K562 (cell line): Measurements from ENCODE around the gene POGLUT2. TPM values are rescaled to one million over a fixed set of nuclear protein-coding genes. Genes with fewer than 3 reads are reported as not detected.

ENCODE experiments used
- CUX1 ChIP-seq: fragments of 200-800 bp; sonication (Bioruptor generic); IDR thresholded peaks from 2 replicates; pipeline ENCODE4 v1.6.1; 2016; ENCODE audit warnings: missing genetic modification characterization, missing compliant biosample characterization
- E2F8 ChIP-seq: fragments of 450-650 bp; IDR thresholded peaks from 2 replicates; pipeline ENCODE4 v1.7.1; 2018; ENCODE audit warnings: mild to moderate bottlenecking, low read depth; ENCODE audit not compliant: partially characterized antibody
- EP400 ChIP-seq: fragments of 450-650 bp; IDR thresholded peaks from 2 replicates; pipeline ENCODE4 v1.6.1; 2017; ENCODE audit warnings: antibody characterized with exemption, mild to moderate bottlenecking, moderate library complexity
- GABPB1 ChIP-seq: sonication (generic); formaldehyde crosslinking; IDR thresholded peaks from 2 replicates; pipeline ENCODE4 v1.8.0; 2022; ENCODE audit warnings: mild to moderate bottlenecking, missing genetic modification reagents
- MCM2 ChIP-seq: fragments of 450-650 bp; IDR thresholded peaks from 2 replicates; pipeline ENCODE4 v1.6.1; 2017; ENCODE audit warnings: low read depth, mild to moderate bottlenecking
- MTA1 ChIP-seq: fragments of 450-650 bp; IDR thresholded peaks from 2 replicates; pipeline ENCODE4 v1.6.1; 2017; ENCODE audit warnings: borderline replicate concordance
- MTA3 ChIP-seq: fragments of 450-650 bp; formaldehyde crosslinking; IDR thresholded peaks from 2 replicates; pipeline ENCODE4 v1.6.1; 2017; ENCODE audit warnings: mild to moderate bottlenecking, borderline replicate concordance
- NELFE ChIP-seq: IDR thresholded peaks from 2 replicates; pipeline ENCODE4 v1.6.1; 2011; ENCODE audit warnings: mild to moderate bottlenecking; ENCODE audit not compliant: insufficient read depth, insufficient read length
- SIN3A ChIP-seq, 2 experiments: fragments of 150-350 bp in 1 of 2; IDR thresholded peaks; 2 replicates each; pipeline ENCODE4 v1.6.1; 2011 to 2016; ENCODE audit warnings: borderline replicate concordance in 2 of 2, low read depth in 2 of 2, low read length in 2 of 2, mild to moderate bottlenecking in 2 of 2, moderate library complexity in 2 of 2; ENCODE audit not compliant: control insufficient read depth in 1 of 2
- ZBTB49 ChIP-seq: sonication (generic); formaldehyde crosslinking; IDR thresholded peaks from 2 replicates; pipeline ENCODE4 v1.8.0; 2022; ENCODE audit warnings: missing genetic modification reagents, mild to moderate bottlenecking, borderline replicate concordance
- ZNF449 ChIP-seq: fragments of 250-450 bp; sonication (Bioruptor Pico); IDR thresholded peaks from 2 replicates; pipeline ENCODE4 v1.8.0; 2022; ENCODE audit warnings: moderate library complexity, mild to moderate bottlenecking, inconsistent platforms
- polyA plus RNA-seq, 8 experiments: library from polyadenylated mRNA; depleted of rRNA in 4 of 8; stranded (reverse) in 5 of 8; unstranded in 3 of 8; fragments of >200 nt; fragmentation: Nextera tagmentation in 2 of 8; fragmentation: Illumina TruSeq in 1 of 8; extraction: Ambion mirVana in 2 of 8; extraction: Trizol in 1 of 8; gene quantifications; 2 replicates each; pipeline versions ENCODE4 v1.2.1 to v1.2.3, GENCODE V29; 2011 to 2014; ENCODE audit warnings: inconsistent platforms in 1 of 8, missing spikeins in 1 of 8
- total RNA-seq, 7 experiments: library from RNA; depleted of rRNA in 6 of 7; stranded (reverse); fragments of >200 nt in 6 of 7; fragmentation: Illumina TruSeq in 2 of 7; extraction: Trizol in 2 of 7; gene quantifications; 2 replicates each; pipeline versions ENCODE4 v1.2.1 to v1.2.3, GENCODE V29; 2011 to 2021; ENCODE audit warnings: low replicate concordance in 1 of 7
- TF ChIP-seq, protein P1 (sequence below), 2 experiments: fragments of 250-450 bp in 1 of 2; fragments of 450-650 bp in 1 of 2; sonication (Bioruptor Pico) in 1 of 2; IDR thresholded peaks; 2 replicates each; pipeline versions ENCODE4 v1.6.1 to v1.8.0; 2016 to 2021; ENCODE audit warnings: mild to moderate bottlenecking in 2 of 2, moderate library complexity in 2 of 2, missing compliant biosample characterization in 1 of 2, missing genetic modification characterization in 1 of 2

Gene POGLUT2
- total and polyA plus RNA-seq, 9 of the 15 experiments (the other 6 are each of a cell fraction or from before 2014, with no cell fraction given), result 3.8 to 11.8 (median 10.8) TPM

- TF ChIP-seq ZBTB49 (CRISPR knock-in tag) (no peak), MTA1 (no peak), CUX1 (CRISPR knock-in tag) (peak; percentile 56; the same call in 1 of the 2 replicates), E2F8 (no peak), MCM2 (no peak), SIN3A (IDR thresholded peaks at IDR 0.05; ENCODE audit: borderline replicate concordance in 2 of 2, control insufficient read depth in 1 of 2, low read depth in 2 of 2, low read length in 2 of 2) (no peak), NELFE (no peak), ZNF449 (CRISPR knock-in tag) (no peak), EP400 (peak; percentile 71), MTA3 (no peak), GABPB1 (CRISPR knock-in tag) (peak; percentile 68)
- TF ChIP-seq, protein P1, sequence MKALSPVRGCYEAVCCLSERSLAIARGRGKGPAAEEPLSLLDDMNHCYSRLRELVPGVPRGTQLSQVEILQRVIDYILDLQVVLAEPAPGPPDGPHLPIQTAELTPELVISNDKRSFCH (CRISPR knock-in tag; IDR thresholded peaks at IDR 0.05), result no peak
- TF ChIP-seq, protein P1 (tag; IDR thresholded peaks at IDR 0.05), result peak; percentile 84
These were observed 25.1 kb downstream of the POGLUT2 start, which contains the start of gene TEX30 (continued) for GRCh38 chr13:102773441-102774213.
